Stimulated activated CD4-positive, alpha-beta T cell treated with anti-CD3 and anti-CD28 coated beads, Interleukin-2, amount 100 ng/mL, for 4 hours (primary cell): ENCODE results near the gene JADE2.
"Not testable (repeated sequence)": the region's sequence is repeated elsewhere in the genome, so short reads cannot be mapped to it uniquely, and the experiment has no call there.

Source experiments
- DNase-seq: peaks from one replicate; pipeline ENCODE4 v3.0.0-alpha.2; 2020; ENCODE audit warnings: low read depth

JADE2 gene

DNA sequence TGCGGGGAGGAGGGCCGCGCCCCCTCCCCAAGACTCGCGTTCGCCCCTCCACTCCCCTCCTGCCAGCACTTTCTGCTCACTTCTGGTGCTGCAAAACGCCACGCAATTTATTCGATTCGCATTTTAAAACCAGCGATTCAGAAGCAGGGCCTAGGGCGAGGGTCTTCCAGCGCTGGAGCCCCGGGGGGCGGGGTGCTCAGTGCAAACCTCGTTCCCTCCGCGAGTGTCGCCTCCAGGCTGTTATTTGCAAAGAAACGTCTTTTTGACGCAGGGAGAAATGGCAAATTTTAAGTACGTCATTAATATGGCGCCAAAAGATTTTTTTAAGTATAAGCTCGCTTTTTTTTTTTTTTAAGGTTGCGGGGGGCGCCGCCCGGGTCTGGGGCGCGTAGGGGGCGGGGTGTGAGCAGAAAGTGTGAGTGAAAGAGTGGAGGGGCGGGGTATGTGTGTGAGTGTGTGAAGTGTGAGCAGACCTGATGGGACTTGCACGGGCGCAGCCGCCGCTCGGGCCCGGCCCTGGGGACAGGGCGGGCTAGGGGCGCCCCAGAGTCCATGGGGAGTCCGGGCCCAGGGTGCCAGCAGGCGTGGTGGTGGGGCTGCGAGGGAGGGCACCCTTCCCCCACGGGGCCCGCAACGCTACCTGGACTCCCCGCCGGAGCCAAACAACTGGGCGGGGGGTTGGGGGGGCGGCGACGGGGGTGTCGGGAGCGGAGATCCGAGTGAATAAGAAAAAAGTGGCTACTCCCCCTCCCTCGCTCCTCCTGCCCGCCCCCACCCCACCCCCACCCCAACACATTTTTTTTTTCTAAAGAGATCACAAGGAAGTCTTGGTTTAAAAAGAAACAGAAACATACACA is at the start of gene JADE2:
JADE2 (plus strand) TSS at position 845 of the 857 bp plus-strand sequence. CDS start 10,188 bp downstream, outside the sequence.
- DNase-seq = peak; percentile 68

DNA sequence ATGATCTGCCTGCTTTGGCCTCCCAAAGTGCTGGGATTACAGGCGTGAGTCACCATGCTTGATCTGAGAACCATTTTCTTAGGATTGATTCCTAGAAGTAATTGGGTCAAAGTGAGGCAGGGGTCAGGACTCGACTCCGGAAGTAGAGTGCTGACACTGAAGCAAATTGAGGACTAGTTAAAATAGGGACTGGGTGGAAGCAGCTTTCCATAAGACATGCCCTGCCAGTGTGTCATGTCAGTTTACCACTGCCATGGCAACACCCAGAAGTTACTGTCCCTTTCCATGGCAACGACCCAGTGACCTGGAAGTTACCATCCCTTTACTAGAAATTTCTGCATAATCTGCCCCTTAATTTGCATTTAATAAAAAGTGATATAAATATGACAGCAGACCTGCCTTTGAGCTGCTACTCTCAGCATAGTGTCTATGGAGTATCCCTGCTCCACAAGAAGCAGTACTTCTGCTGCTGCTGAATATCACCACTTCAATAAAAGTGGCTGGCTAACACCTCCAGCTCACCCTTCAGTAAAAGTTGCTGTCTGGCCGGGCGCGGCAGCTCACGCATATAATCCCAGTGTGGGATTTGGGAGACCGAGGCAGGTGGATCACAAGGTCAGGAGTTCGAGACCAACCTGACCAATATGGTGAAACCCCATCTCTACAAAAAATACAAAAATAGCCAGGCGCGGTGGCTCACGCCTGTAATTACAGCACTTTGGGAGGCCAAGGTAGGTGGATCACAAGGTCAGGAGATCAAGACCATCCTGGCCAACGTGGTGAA is 47.8 kb upstream of the JADE2 start:
- DNase-seq = no peak

DNA sequence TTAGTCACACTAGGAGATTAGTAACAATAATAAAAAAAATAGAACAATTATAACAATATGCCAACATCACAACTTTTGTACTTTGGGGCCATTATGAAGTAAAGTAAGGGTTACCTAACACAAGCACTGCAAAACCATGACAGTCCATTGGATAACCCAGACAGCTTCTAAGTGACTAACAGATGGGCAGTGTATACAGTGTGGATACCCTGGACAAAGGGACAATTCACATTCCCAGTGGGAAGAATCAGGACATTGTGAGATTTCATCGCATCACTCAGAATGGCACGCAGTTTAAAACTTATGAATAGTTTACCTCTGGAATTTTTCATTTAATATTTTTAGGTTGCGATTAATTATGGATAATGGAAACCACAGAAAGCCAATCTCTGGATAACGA is 45.6 kb upstream of the JADE2 start:
- no peak for DNase-seq

DNA sequence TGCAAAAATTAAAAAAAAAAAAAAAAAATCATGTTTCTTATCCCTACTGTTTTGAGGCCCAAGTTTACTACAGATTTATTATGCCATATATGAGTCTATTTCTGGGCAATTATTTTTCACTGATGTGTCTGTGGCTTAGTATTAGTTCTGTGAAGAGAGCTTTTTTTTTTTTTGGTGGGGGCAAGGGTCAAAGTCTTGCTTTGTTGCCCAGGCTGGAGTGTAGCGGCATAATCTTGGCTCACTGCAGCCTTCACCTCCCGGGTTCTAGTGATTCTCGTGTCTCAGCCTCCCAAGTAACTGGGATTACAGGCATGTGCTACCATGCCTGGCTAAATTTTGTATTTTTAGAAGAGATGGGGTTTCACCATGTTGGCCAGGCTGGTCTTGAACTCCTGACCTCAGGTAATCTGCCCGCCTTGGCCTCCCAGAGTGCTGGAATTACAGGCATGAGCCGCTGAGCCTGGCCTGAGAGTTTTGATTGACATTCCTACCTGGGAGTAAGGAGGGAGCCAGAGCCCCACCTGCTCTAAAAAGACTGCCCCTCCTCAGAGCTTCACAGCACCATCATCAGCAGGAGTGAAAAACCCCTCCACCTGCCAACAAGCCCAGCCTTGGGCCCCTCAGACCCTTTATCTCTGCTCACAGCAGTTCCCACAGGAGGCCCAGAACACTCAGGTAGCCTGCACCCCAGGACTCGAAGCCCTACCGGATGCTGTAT is 36.1 kb upstream of the JADE2 start:
- no peak for DNase-seq

DNA sequence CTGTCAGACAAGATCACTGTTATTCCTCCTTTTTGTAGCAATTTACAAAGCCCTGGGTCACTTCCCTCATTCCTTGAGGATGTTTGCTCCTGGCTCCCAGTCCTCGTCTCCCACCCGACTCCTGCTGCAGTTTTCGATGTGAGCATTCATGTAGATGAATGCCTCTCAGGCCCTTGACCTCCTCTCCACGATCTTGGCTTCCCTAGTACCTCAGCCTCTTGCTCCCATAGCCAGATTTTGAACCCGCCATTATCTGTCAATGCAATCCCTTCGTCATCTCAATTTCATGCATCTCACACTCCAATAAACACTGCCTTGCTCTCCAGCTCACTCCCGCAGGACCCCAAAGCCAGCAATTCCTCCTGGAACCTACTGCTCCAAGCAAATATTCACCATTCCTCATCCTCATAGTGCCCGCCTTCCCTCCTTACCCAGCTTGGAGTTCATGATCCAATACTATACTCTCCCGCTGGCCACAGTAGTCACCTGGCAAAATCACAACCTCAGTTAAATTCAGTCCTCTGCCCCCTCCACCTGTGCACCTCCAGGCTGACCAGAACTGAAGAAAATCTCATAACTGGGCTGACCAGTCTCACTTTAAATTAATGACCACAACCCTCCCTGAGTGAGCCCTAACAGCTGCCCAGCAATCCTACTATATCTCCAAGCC is 35.1 kb upstream of the JADE2 start:
- no peak for DNase-seq

DNA sequence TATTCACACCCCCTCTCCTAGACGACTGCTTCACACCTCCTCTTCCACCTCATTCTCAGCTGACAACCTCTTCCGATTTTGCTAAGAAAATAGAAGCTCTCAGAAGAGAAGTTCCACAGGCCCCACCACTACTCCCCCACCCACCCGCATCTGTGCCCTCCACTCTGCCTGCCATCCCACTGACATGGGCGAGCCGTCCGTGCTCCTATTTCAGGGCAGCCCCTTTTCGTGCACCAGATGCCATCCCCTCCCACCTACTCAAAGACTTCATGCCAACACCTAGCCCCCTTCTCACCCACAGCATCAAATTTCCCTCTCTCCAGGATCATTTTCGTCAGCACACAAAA is 34.6 kb upstream of the JADE2 start:
- DNase-seq = no peak

DNA sequence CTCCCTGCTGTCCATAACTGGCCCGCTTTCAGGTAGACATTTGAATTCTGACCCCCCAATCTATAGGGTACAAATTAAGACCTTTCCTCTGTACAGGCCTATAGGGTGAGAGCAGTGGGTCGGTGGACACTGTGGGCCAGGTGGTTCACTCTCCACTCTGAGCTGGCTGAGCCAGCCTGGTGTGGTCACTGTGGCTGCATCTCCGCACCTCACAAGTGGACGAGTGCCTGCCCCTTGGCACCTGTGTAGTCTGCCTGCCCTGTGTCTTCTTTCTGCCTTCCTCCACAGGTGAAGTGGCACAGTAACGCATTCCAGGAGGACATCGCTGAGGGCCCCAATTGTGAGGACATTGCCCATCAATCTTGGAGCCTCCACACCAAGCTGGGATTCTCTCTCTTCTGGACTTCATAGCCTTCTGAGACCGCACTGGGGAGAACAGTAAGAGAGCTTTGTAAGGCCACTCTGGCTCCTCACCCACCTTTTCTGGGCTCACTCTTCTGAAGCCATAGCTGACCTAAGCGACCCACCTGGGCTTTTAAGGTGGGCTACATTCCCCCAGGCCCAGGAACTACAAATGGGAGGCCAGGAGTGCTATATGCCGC is 33.5 kb upstream of the JADE2 start:
- DNase-seq = no peak

DNA sequence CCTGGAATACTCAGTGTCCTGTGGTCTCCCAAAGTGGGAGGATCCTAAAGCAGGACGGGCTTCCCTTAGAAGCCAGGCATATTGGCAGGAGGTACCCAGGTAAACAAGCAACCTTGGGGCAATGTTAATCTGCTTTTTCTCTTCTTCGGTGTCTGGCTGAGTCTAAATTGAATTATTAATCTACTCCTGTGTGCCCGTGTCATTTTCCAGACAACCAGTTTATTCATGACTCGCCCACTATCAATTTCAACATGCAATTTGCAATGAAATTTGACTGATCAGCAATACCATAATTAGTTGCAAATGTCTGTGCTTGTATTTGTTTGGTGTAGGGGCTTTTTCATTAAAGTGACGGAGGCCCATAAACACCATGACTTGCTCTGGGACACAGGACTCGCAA is 32.9 kb upstream of the JADE2 start:
- no peak for DNase-seq

DNA sequence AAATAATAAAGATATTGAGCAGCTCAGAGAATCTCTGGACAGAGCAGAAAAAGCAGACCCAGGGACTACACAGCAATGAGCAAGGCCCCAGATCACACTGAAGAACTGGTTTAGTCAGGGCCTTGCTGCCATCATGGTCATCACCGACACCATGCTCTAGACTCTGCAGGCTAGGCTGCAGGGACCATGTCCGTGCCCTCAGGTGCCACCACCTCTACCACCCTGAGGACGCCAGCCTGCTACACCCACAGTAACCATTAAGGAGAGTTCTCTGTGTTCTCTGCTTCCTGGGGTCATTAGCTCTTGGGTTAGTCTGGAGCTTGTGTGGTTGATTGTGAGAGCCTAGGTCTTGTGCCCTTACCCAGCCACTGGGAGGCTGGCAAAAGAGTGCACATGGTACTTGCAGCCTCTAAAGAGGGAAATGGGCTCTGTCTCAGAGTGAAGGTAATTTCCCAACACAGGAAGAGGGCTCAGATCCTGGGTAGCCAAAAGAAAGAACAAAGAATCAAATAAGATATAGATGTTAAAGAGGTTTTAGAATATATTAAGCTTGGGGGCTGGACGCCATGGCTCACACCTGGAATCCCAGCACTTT is 31.9 kb upstream of the JADE2 start:
- no peak for DNase-seq

DNA sequence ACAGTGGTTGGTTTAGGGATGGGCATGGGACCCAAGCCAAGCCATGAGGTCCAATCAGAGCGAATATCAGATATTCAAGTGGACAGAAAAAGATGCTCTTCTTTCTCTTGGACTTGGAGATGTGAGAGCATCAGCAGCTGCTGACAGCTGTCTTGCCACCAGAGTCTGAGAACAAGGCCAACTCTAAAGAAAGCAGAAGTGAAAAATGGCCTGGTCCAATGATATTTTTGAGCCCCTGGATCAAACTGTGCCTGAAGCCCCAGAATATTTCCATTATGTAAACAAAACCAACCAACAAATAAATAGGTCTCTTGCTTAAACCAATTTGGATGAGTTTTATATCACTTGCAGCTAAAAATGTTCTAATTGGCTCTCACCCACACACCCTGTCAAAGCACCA is 30.7 kb upstream of the JADE2 start:
- DNase-seq = no peak

DNA sequence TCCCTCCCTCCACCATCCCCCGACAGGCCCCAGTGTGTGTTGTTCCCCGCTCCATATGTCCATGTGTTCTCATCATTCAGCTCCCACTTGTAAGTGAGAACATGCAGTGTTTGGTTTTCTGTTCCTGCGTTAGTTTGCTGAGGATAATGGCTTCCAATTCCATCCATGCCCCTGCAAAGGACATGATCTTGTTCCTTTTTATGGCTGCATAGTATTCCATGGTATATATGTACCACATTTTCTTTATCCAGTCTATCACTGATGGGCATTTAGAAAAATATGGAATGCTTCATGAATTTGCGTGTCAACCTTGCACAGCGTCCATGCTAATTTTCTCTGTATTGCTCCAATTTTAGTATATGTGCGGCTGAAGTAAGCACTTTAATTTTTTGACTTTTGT is 25.6 kb upstream of the JADE2 start:
- not testable (repeated sequence) for DNase-seq

DNA sequence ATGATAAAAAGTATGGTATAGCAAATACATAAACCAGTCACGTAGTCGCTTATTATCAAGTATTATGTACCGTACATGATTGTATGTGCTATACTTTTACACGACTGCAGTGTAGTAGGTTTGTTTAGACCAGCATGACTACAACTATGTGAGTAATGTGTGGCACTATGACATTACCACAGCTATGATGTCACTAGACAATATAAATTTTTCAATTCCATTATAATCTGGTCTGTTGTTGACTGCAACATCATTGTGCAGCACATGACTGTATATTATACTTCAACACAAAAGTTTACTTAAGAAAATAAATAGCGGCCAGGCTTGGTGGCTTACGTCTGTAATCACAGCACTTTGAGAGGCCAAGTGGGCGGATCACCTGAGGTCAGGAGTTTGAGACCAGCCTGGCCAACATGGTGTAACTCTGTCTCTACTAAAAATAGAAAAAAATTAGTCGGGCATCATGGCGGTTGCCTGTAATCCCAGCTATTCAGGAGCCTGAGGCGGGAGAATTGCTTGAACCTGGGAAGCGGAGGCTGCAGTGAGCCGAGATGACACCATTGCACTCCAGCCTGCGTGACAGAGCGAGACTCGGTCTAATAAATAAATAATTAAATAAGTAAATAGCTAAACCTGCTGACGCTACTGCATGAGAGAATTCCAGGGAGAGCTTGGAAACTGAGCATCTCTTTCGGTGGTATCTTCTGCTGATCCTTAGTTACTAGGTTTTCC is 24.6 kb upstream of the JADE2 start:
- DNase-seq = no peak

DNA sequence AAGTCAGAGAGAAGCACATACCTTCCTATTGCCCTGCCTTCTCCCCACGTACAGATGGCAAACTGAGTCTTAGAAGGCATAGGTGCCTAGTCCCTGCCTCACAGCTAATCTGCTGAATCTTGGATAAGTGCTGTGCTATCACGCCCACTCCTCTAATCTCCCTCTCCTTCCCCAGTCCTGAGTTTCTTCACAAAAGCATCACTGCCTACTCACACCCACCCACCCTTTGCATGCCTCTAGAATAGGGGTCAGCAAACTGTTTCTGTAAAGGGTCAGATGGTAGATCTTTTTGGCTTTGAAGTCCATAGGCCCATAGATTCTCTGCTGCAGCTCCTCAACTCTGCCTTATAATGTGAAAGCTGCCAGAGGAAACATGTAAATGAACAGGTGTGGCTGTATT is 23.2 kb upstream of the JADE2 start:
- no peak for DNase-seq

DNA sequence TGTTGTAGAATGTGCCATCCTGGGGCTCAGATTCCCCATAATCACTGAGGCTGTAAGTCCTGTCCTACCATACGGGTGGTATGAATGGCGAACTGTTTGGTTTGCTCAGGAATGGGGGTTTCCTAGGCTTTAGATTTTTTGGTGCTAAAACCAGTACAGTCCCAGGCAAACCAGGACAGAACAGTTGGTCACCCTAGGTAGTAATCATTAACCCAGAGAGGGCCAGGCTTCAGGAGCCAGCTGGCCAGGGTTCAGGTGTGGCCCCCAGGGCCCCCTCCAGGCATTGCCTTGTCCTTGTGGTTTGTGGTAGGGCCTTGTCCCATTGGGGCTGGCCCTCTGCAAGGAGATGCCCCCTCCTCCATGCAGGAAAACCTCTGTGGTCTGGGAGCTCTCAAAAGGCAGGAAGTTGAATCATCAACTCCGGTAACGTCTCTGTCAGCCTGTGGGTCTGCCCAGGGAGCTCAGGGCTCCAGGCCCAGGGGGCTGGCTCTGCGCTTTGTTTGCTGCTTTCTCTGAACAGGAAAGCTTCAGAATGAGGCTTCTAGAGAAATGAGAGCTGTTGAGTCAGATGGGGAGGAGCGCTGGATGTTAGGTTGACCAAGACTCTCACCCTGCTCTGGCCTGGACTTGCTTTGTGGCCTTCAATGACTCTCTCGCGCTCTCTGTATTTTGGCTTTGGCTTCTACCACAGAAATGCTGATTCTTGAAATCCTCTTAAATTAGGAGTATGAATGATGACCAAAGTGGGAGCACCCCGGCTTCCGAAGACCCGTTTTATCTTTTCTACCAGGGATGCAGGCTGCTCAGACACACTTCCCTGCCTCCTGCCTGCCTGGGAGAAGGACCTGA is 22.2 kb upstream of the JADE2 start:
- peak; percentile 48 for DNase-seq

DNA sequence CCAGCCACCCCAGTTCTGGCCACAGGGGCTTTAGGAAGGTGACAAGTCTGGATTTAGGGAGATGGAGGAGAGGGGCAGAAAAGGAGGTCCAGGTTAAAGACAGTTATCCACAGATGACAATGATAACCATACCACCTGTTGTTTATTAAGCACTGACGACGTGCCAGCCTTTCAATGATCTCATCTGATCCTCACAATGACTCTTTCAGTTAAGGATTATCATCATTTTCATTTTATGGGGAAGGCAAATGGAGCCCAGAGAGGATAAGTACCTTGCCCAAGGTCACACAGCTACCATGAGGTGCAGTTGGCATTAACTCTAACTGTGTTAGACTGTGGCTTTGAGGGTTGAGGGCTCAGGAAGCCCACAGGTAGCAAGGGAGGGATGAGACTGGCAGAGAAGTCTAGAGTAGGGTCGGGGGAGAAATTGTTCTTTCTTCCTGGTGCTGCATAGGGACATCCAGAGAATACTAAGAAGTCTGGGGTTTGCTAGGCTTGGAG is 21.5 kb upstream of the JADE2 start:
- no peak for DNase-seq

DNA sequence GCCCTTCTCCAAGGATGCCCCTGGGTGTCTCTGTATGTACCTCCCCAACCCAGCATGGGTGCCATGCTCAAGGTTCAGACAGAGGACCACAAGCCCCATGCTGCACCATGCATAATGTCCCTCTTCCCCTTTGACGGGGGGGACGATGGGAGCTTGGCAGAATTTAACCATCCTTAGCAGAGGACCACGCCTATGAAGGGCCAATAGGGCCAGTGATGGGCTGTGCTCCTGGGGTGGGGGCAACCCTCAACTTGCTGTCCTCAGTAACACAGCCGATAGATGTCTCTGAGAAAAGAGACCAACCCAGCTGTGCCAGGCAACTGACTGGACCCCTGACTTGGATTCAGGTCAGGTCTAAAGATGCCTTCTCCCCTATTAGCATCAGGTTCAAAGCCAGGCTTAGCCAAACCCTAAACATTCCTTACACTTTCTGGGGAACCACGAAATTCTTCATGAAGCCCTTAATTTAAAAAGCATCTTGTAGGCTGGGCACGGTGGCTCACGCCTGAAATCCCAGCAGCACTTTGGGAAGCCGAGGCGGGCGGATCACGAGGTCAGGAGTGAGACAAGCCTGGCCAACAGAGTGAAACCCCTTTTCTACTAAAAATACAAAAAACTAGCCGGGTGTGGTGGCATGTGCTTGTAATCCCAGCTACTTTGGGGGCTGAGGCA is 20.7 kb upstream of the JADE2 start:
- DNase-seq = no peak

DNA sequence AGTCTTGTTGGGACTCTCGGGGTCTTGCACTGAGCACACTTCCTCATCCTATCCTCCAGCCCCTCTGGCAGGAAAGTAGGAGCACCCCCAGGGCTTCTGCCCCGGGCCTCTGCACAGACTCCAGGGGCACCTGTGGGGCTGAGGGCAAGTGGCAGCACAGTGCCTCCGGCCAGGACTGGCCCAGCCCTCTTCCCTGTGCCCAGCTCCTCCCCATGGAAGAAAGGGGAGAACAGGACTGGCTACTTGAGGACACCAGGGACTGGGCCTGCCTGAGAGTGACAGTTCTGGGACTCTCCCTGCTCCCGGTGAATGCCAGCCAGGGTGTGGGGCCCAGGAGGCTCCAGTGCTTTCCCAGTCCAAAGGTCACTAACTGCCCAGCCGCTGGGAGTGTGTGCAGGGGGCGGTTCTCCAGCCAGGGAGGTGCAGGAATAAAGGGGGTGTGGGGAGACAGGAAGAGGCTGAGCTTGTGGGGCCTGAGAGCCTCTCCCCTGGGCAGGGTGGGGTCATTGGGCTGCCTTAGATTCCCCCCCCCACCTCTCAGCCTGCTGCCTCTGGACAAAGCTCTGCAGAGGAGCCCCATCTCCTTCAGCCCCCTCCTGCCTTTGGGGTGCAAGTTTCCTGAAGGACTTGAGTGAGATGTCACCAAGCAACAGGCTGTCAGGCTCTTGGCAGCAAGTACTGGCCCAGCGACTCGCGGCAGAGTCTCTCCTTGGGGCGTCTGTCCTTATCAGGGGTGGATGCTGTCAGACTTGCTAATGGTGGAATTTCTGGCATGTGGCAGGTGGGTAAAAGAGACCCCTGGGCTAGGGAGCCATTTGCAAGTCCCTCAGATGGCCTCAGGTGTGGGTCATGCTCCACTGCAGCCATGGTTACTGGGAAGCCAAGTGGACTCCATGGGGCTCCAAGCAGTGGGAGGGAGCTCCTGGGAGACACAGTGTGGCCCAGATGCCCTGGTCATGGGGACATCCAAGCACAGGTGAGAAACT is 19.1 kb upstream of the JADE2 start:
- no peak for DNase-seq

DNA sequence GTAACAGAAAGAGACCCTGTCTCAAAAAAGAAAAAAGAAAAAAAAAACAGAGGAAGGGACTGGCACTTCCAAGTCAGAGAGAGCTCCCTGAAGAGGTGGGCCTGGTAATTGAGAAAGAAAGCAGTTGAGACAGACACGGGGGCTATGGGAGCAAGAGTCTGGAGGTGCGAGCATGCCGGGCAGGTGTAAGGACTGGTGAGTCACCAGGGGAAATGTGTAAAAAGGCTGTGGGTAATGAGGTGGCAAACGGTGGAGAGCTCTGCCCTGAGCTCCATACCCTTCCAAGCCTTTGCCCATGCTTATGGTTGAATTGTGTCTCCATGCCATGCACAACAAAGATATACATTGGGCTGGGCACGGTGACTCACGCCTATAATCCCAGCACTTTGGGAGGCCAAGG is 18.0 kb upstream of the JADE2 start:
- DNase-seq = no peak
